ENCODE data around the gene PKP3. TPM values are rescaled to one million over a fixed set of nuclear protein-coding genes. Genes with fewer than 3 reads are reported as not detected.
"Not testable (repeated sequence)": the region's sequence is repeated elsewhere in the genome, so short reads cannot be mapped to it uniquely, and the experiment has no call there.

Gene PKP3
- total RNA-seq, 3 donors from 2014 or later, result 0.32 to 60.9 (median 36.7) TPM

DNA sequence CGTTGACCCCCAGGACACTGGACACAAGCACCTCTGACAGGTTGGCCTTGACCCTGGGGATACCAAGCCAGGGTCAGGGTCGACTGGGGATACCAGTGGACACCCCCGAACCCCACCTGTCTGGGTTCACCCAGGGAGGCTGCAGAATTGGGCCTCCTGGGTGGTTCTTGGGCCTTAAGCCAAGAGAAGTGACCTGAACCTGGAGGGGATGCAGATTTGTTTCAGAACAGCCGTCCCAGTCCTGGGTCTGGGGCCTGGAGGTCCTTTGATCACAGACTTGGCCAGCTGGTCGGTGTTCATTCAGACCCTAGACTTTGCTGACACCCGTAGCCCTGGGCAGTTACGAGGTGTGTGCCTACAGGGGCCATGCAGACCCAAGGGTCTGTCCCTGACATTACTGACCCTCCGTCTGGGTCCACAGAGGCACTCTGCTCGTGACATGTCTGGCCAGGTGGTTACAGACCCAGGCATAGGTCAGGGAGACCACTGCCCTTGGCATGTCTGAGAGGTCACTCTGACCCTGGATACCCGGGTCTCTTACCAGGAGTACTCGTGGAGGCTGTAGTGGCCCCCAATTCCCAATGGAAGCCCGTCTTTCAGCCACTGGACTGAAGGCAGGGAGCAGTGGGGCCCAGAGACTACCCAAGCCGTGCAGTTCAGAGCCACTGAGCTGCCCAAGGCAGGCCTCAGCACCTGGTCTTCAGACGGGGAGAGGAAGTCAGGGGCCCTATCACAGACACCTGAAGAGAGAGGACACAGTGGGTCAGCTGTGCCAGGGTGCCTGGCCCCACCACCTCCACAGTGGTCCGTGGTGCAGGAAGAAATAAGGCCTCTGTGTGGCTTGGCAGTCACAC, 14.4 kb downstream of the PKP3 start:
- H3K36me3 ChIP-seq, result no peaks in the 10 kb centered on the region
- H3K4me1 ChIP-seq, result peaks cover 0 to 6% of the 10 kb centered on the region in 2 donors
- TF ChIP-seq POLR2AphosphoS5 (IDR thresholded peaks at IDR 0.05) (no peak), POLR2A (IDR thresholded peaks at IDR 0.05) (no peak)
- TF ChIP-seq, protein P1, sequence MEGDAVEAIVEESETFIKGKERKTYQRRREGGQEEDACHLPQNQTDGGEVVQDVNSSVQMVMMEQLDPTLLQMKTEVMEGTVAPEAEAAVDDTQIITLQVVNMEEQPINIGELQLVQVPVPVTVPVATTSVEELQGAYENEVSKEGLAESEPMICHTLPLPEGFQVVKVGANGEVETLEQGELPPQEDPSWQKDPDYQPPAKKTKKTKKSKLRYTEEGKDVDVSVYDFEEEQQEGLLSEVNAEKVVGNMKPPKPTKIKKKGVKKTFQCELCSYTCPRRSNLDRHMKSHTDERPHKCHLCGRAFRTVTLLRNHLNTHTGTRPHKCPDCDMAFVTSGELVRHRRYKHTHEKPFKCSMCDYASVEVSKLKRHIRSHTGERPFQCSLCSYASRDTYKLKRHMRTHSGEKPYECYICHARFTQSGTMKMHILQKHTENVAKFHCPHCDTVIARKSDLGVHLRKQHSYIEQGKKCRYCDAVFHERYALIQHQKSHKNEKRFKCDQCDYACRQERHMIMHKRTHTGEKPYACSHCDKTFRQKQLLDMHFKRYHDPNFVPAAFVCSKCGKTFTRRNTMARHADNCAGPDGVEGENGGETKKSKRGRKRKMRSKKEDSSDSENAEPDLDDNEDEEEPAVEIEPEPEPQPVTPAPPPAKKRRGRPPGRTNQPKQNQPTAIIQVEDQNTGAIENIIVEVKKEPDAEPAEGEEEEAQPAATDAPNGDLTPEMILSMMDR (IDR thresholded peaks at IDR 0.05), result no peak
- no peak overlapping the region for H3K27ac ChIP-seq
- DNase-seq (ENCODE audit: low spot score in 2 of 2), result no peak
- H3K4me3 ChIP-seq, result no peak overlapping the region
- intact Hi-C loops (cut with DNase I; ENCODE audit: low total_unique reads), result no loop called here
- H3K27me3 ChIP-seq, result no peaks in the 10 kb centered on the region
- H3K9me3 ChIP-seq, result no peaks in the 10 kb centered on the region

DNA sequence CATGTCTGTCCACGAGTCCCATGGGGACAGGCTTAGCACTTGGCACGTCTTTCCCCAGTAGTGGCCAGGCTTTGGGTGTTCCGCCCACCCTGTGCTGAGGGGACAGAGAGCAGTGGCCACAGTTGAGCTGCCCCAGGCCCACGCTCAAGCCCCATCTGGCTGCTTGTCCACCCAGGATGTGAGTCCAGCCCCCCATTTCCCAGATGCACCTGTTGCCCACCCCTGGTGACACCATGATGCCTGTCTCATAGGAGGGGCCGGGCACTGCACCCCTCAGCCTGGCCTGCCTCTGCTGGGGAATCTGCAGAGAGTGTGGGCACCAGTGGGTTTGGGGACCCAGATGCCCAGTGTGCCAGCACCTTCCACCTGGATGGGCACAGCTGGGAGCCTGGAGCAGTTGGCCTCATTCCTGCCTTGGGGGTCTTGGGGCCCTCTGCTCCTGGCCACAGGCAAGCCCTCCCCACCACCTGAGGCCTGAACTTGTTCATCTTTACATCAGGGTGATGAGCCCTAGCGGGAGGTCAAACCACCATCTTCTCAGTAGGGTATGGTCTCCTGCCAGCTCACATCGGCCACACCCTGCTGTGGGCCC, 15.1 kb downstream of the PKP3 start:
- Histone ChIP-seq H3K27me3 (no peaks in the 10 kb centered on the region), H3K27ac (no peak overlapping the region), H3K36me3 (no peaks in the 10 kb centered on the region), H3K4me3 (no peak overlapping the region), H3K9me3 (no peaks in the 10 kb centered on the region), H3K4me1 (peaks cover 0 to 6% of the 10 kb centered on the region in 2 donors)
- intact Hi-C loops (cut with DNase I; ENCODE audit: low total_unique reads), result no loop called here
- DNase-seq (ENCODE audit: low spot score in 2 of 2), result no peak
- TF ChIP-seq POLR2A (IDR thresholded peaks at IDR 0.05) (no peak), POLR2AphosphoS5 (IDR thresholded peaks at IDR 0.05) (no peak)
- TF ChIP-seq, protein P1 (IDR thresholded peaks at IDR 0.05), result no peak

DNA sequence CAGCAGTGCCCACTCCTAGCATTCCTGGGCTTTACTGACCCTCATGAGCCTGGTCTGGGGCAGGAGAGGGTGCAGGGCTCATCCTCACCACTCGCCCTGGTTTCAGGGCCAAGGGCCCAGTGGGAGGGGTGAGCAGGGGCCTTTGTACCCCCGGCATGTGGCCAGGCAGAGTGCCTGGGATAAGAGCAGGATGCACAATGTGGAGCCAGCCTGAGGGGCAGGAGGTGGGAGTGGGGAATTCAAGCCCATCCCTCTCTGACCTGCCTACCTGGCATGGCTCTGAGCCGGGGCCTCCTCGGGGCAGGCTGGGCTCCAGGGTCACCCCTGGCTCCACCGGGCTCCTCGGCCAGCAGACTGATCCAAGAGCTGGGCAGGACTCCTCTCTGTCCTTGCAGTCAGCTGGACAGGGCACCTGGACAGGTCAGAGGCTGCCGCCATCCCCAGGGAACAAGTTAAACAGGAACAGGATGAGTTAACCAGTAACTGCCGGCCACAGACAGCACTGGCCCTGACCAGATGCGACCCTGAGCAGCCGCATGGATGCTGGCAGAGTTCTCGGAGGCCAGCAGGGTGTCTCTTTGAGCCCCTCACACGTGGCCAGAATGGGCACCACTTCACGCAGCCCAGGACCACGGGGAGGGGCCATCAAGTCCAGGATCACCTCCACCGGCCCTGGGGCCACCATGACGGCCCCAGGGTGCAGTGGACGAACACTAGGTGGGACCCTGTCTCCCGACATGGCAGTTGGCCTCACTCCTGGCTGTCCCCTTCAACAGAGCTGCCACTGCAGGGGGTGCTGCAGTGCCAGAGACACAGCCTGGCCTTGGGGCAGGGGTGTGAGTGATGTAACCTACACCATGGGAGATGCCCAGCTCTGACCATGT, 15.8 kb downstream of the PKP3 start:
- intact Hi-C loops (cut with DNase I; ENCODE audit: low total_unique reads), result no loop called here
- Histone ChIP-seq H3K36me3 (no peaks in the 10 kb centered on the region), H3K4me1 (peaks cover 0 to 6% of the 10 kb centered on the region in 2 donors), H3K27me3 (no peaks in the 10 kb centered on the region), H3K27ac (no peak overlapping the region), H3K9me3 (no peaks in the 10 kb centered on the region), H3K4me3 (no peak overlapping the region)
- no peak for DNase-seq (ENCODE audit: low spot score in 2 of 2)
- no peak for TF ChIP-seq POLR2AphosphoS5 (IDR thresholded peaks at IDR 0.05)
- TF ChIP-seq, protein P1 (IDR thresholded peaks at IDR 0.05), result no peak
- no peak for TF ChIP-seq POLR2A (IDR thresholded peaks at IDR 0.05)

DNA sequence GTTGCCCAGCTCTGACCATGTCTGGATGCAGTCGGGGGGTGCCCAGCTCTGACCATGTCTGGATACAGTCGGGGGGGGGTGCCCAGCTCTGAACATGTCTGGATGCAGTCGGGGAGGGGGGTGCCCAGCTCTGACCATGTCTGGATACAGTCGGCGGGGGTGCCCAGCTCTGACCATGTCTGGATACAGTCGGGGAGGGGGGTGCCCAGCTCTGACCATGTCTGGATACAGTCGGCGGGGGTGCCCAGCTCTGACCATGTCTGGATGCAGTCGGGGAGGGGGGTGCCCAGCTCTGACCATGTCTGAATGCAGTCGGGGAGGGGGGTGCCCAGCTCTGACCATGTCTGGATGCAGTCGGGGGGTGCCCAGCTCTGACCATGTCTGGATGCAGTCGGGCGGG, 16.7 kb downstream of the PKP3 start:
- H3K4me3 ChIP-seq; H3K4me1 ChIP-seq; DNase-seq (ENCODE audit: low spot score in 2 of 2); H3K9me3 ChIP-seq; H3K36me3 ChIP-seq; H3K27me3 ChIP-seq; H3K27ac ChIP-seq; intact Hi-C loops (cut with DNase I; ENCODE audit: low total_unique reads): not testable (repeated sequence)

DNA sequence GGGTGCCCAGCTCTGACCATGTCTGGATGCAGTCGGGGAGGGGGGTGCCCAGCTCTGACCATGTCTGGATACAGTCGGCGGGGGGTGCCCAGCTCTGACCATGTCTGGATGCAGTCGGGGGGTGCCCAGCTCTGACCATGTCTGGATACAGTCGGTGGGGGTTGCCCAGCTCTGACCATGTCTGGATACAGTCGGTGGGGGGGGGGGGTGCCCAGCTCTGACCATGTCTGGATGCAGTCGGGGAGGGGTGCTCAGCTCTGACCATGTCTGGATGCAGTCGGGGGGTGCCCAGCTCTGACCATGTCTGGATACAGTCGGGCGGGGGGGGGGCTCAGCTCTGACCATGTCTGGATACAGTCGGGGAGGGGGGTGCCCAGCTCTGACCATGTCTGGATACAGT, 17.5 kb downstream of the PKP3 start:
- H3K36me3 ChIP-seq; H3K9me3 ChIP-seq; H3K4me1 ChIP-seq; H3K4me3 ChIP-seq; H3K27me3 ChIP-seq; intact Hi-C loops (cut with DNase I; ENCODE audit: low total_unique reads); H3K27ac ChIP-seq; DNase-seq (ENCODE audit: low spot score in 2 of 2): not testable (repeated sequence)

Measured in breast epithelium (tissue), 4 donors.